Breast epithelium (tissue), 4 donors: ENCODE data around the gene SLC6A9. TPM values are rescaled to one million over a fixed set of nuclear protein-coding genes. Genes with fewer than 3 reads are reported as not detected.

Experiments
- DNase-seq, 2 donors: peaks; one replicate each; pipeline ENCODE4 v3.0.0-alpha.2; 2019; ENCODE audit warnings: low spot score in 2 of 2
- H3K27ac ChIP-seq, 2 donors: fragments of 200-600 bp; sonication (generic) in 1 of 2; one replicate each; pipeline ENCODE4 v1.5.1; 2016 to 2019; ENCODE audit warnings: mild to moderate bottlenecking in 1 of 2
- H3K27me3 ChIP-seq, 2 donors: fragments of 200-600 bp; sonication (generic) in 1 of 2; one replicate each; pipeline versions ENCODE4 v1.5.1 to v1.6.0; 2017 to 2019; ENCODE audit warnings: control low read depth in 1 of 2, mild to moderate bottlenecking in 1 of 2
- H3K36me3 ChIP-seq: fragments of 200-600 bp; one replicate; pipeline ENCODE4 v1.5.1; 2019
- H3K4me1 ChIP-seq, 2 donors: fragments of 200-600 bp; sonication (generic); one replicate each; pipeline ENCODE4 v1.5.1; 2016 to 2019; ENCODE audit warnings: control low read depth in 1 of 2
- H3K4me3 ChIP-seq, 3 donors: fragments of 200-600 bp; sonication (generic); 1 replicate in 2 of 3; 2 replicates in 1 of 3; pipeline ENCODE4 v1.5.1; 2016 to 2019; ENCODE audit warnings: mild to moderate bottlenecking in 3 of 3, moderate library complexity in 2 of 3
- H3K9me3 ChIP-seq, 2 donors: fragments of 200-600 bp; sonication (generic) in 1 of 2; one replicate each; pipeline ENCODE4 v1.5.1; 2016 to 2019; ENCODE audit warnings: control low read depth in 1 of 2
- POLR2A ChIP-seq: fragments of 450-650 bp; IDR thresholded peaks from one replicate; pipeline ENCODE4 v1.6.1; 2016; ENCODE audit warnings: antibody characterized with exemption, mild to moderate bottlenecking, moderate library complexity
- POLR2AphosphoS5 ChIP-seq, 3 donors: sonication (generic); formaldehyde crosslinking; IDR thresholded peaks; one replicate each; pipeline ENCODE4 v1.6.1; 2017; ENCODE audit warnings: antibody characterized with exemption in 3 of 3
- intact Hi-C: fragments of 100-400 bp; cut with DNase I; formaldehyde crosslinking; loops from one replicate; pipeline ENCODE4 v1.15.1; 2023; ENCODE audit warnings: low total_unique reads
- total RNA-seq, 3 donors: library from RNA; depleted of rRNA; stranded (reverse); fragments of >200 nt; gene quantifications; one replicate each; pipeline ENCODE4 v1.1.0, GENCODE V29; 2016
- TF ChIP-seq, protein P1 (sequence below), 3 donors: fragments of 450-650 bp; IDR thresholded peaks; one replicate each; pipeline ENCODE4 v1.5.1; 2016 to 2017; ENCODE audit warnings: antibody characterized with exemption in 3 of 3, mild to moderate bottlenecking in 3 of 3, moderate library complexity in 3 of 3

SLC6A9 gene
- total RNA-seq, 3 donors from 2014 or later, result 0.32 to 5.1 (median 3.9) TPM

DNA sequence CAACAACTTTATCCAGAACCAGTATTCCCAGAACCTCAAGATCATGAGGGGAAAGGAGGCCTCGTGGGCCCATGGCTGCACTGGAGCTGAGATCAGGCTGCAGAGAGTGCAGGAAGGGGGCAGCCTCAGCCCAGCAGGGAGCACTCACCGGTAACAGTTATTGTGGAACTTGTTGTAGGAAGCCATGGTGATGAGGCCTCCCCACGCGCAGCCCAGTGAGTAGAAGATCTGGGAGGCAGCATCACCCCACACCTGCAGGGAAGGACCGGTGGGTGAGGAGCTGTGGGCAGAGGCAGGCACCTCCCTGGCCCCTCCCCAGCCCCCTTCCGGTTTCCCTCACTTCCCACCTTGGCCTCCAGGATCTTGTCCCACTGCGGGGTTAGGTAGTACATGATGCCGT is 29.1 kb downstream of the SLC6A9 start:
- intact Hi-C loops, result no loop called here
- H3K36me3 ChIP-seq, result no peaks in the 10 kb centered on the region
- TF ChIP-seq POLR2AphosphoS5 (IDR thresholded peaks at IDR 0.05) (no peak), POLR2A (no peak)
- TF ChIP-seq, protein P1, sequence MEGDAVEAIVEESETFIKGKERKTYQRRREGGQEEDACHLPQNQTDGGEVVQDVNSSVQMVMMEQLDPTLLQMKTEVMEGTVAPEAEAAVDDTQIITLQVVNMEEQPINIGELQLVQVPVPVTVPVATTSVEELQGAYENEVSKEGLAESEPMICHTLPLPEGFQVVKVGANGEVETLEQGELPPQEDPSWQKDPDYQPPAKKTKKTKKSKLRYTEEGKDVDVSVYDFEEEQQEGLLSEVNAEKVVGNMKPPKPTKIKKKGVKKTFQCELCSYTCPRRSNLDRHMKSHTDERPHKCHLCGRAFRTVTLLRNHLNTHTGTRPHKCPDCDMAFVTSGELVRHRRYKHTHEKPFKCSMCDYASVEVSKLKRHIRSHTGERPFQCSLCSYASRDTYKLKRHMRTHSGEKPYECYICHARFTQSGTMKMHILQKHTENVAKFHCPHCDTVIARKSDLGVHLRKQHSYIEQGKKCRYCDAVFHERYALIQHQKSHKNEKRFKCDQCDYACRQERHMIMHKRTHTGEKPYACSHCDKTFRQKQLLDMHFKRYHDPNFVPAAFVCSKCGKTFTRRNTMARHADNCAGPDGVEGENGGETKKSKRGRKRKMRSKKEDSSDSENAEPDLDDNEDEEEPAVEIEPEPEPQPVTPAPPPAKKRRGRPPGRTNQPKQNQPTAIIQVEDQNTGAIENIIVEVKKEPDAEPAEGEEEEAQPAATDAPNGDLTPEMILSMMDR (IDR thresholded peaks at IDR 0.05), result no peak
- no peak for DNase-seq
- no peaks in the 10 kb centered on the region for H3K4me1 ChIP-seq
- H3K9me3 ChIP-seq, result no peaks in the 10 kb centered on the region
- no peaks in the 10 kb centered on the region for H3K27me3 ChIP-seq
- no peak overlapping the region for H3K4me3 ChIP-seq
- H3K27ac ChIP-seq, result no peak overlapping the region

- intact Hi-C loops, result no loop called here
- Histone ChIP-seq H3K27ac (no peak overlapping the region), H3K9me3 (no peaks in the 10 kb centered on the region), H3K27me3 (no peaks in the 10 kb centered on the region), H3K36me3 (no peaks in the 10 kb centered on the region), H3K4me3 (no peak overlapping the region), H3K4me1 (no peaks in the 10 kb centered on the region)
- no peak for DNase-seq
- TF ChIP-seq, protein P1 (IDR thresholded peaks at IDR 0.05), result no peak
- TF ChIP-seq POLR2AphosphoS5 (IDR thresholded peaks at IDR 0.05) (no peak), POLR2A (no peak)
Observed at GRCh38 chr1:44000122-44000665, 31.1 kb downstream of the SLC6A9 start.

DNA sequence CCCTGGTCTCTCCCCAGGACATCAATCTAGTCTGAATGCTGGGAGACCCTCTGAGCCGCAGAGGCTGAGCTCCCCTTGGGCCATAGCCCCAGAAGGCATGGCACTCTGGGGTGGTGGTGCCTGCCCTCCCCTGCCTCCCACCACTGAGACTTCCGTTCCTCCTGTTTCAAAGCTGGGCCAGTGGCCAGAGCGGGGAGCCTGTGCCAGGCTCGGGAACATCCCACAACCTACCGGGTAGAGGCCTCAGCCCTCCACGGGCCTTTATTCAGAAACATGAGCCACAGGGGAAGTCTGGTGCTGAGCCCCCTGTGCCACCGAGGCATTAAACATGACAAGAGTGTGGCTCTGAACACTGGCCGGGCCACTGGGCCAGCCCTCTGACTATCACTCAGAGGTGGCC is 31.8 kb downstream of the SLC6A9 start:
- H3K27me3 ChIP-seq, result no peaks in the 10 kb centered on the region
- H3K4me1 ChIP-seq, result no peaks in the 10 kb centered on the region
- no peak overlapping the region for H3K4me3 ChIP-seq
- DNase-seq, result no peak
- H3K27ac ChIP-seq, result no peak overlapping the region
- intact Hi-C loops, result no loop called here
- no peaks in the 10 kb centered on the region for H3K9me3 ChIP-seq
- no peaks in the 10 kb centered on the region for H3K36me3 ChIP-seq
- TF ChIP-seq POLR2A (no peak), POLR2AphosphoS5 (IDR thresholded peaks at IDR 0.05) (no peak)
- TF ChIP-seq, protein P1 (IDR thresholded peaks at IDR 0.05), result no peak

DNA sequence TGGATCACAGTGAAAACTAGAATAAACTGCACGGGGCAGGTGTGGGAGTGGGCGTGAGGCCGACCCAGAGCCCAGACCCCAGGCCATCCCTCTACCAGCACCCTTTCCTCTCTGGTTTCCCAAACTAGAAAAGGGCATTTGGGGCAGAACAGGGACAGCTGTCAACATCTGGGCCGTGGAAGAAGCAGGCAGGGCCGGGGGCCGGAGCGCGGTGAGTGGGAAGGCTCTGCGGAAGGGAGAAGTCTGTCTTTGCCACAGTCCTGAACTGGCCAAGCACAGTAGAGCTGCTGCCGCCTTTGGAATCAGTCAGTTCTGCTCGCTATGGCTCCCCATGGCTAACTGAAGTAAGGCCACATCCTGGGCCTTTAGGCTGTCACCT is 33.3 kb downstream of the SLC6A9 start:
- TF ChIP-seq POLR2A (no peak), POLR2AphosphoS5 (IDR thresholded peaks at IDR 0.05) (no peak)
- TF ChIP-seq, protein P1 (IDR thresholded peaks at IDR 0.05), result no peak
- DNase-seq, result no peak
- Histone ChIP-seq H3K27ac (no peak overlapping the region), H3K4me3 (no peak overlapping the region), H3K9me3 (no peaks in the 10 kb centered on the region), H3K4me1 (no peaks in the 10 kb centered on the region), H3K36me3 (no peaks in the 10 kb centered on the region), H3K27me3 (no peaks in the 10 kb centered on the region)
- intact Hi-C loops, result loop anchor here (2.0 kb wide), 1 partner anchor 23 kb away; no protein-coding TSS in a partner anchor

DNA sequence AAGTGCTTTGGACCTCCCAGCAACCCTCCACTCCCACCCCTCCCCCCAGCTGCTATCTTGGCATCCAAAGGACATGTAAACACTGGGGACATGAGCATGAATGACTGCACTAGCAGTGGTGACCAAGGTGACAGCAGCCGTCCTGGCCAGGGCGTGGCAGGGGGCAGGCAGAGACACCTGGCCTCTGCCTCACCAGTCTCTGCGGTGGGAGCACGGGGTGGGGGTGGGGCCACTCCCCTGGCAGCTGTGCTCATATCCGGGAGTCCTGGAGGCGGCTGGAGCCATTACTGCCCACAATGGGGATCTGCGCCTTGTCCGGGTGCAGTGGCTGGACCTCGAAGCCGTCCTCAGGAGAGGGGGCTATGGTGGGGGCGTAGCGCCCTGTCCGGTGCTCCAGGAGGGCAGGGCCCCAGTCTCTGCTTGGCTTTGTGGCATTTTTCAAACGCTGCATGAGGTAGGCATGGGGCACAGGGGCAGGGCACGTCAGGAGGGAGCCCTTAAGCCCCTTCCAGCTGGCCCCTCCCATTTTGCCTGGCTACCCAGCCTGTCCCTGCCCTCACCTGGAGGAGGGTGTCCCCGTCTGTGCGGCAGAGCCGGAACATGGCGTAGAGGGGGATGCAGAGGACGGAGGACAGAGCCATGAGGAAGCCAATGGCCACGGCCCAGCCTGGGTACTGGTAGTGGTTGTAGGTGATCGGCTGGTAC is 33.8 kb downstream of the SLC6A9 start:
- Histone ChIP-seq H3K36me3 (no peaks in the 10 kb centered on the region), H3K4me3 (no peak overlapping the region), H3K27me3 (no peaks in the 10 kb centered on the region), H3K4me1 (no peaks in the 10 kb centered on the region), H3K9me3 (no peaks in the 10 kb centered on the region), H3K27ac (no peak overlapping the region)
- intact Hi-C loops, result loop anchor here (2.0 kb wide), 1 partner anchor 23 kb away; no protein-coding TSS in a partner anchor
- DNase-seq, result no peak
- TF ChIP-seq POLR2AphosphoS5 (IDR thresholded peaks at IDR 0.05) (no peak), POLR2A (no peak)
- TF ChIP-seq, protein P1 (IDR thresholded peaks at IDR 0.05), result no peak
